H1 (cell line): ENCODE measurements around the gene TGFA. TPM values are rescaled to one million over a fixed set of nuclear protein-coding genes. Genes with fewer than 3 reads are reported as not detected.

Experiments
- ATF2 ChIP-seq: IDR thresholded peaks from 2 replicates; pipeline ENCODE4 v1.6.1; 2012; ENCODE audit warnings: low read length, inconsistent platforms
- BRCA1 ChIP-seq: IDR thresholded peaks from 2 replicates; pipeline ENCODE4 v1.6.1; 2012; ENCODE audit warnings: low read depth, low read length, improper control_type of control experiment
- CEBPB ChIP-seq: IDR thresholded peaks from 2 replicates; pipeline ENCODE4 v1.6.1; 2012; ENCODE audit warnings: low read depth, low read length
- E2F6 ChIP-seq: IDR thresholded peaks from 2 replicates; pipeline ENCODE4 v1.6.1; 2012; ENCODE audit warnings: inconsistent platforms
- JUND ChIP-seq: IDR thresholded peaks from 2 replicates; pipeline ENCODE4 v1.6.1; 2011; ENCODE audit warnings: mild to moderate bottlenecking, improper control_type of control experiment, low read length
- RNF2 ChIP-seq: fragments of 200-900, 300-1000 bp; sonication (generic); IDR thresholded peaks from 2 replicates; pipeline ENCODE4 v1.7.1; 2016; ENCODE audit warnings: borderline replicate concordance, low read depth, mild to moderate bottlenecking, antibody characterized with exemption, low read length; ENCODE audit not compliant: poor library complexity, severe bottlenecking; ENCODE audit errors: missing control alignments
- polyA plus RNA-seq, 7 experiments: library from polyadenylated mRNA; depleted of rRNA in 3 of 7; stranded (reverse) in 5 of 7; unstranded in 2 of 7; fragments of >200 nt in 5 of 7; fragments of 200-250 nt in 2 of 7; gene quantifications; 1 replicate in 5 of 7; 2 replicates in 1 of 7; 4 replicates in 1 of 7; pipeline versions ENCODE4 v1.2.1 to v1.2.3, GENCODE V29; 2011 to 2013; ENCODE audit warnings: missing spikeins in 2 of 7, mixed read lengths in 2 of 7
- total RNA-seq: library from RNA; stranded (reverse); fragmentation: NEBNext Ultra II Directional; extraction: Animal tissue kit (Norgen Biotek cat#: 25700); gene quantifications from 2 replicates; pipeline ENCODE4 v1.2.1, GENCODE V29; 2021

The TGFA gene
- total and polyA plus RNA-seq, 2 of the 8 experiments (the other 6 are each of a cell fraction or from before 2014, with no cell fraction given): 1.8 to 3.7 TPM

- no peak for TF ChIP-seq RNF2
- TF ChIP-seq CEBPB: no peak
- no peak for TF ChIP-seq ATF2
- no peak for TF ChIP-seq JUND
- no peak for TF ChIP-seq E2F6
- TF ChIP-seq BRCA1: no peak
Observed at GRCh38 chr2:70471129-70471528, 82.5 kb downstream of the TGFA start (continued).
